HG03196 (cell line): Measurements from ENCODE around the gene ANKRD1.

Source experiments
- ATAC-seq: cut with Tn5 transposase; IDR thresholded peaks from one replicate; pipeline ENCODE4 v1.9.1; 2021; ENCODE audit not compliant: unreplicated experiment

The ANKRD1 gene

GRCh38 chr10:90936276-90936659 is 15.4 kb upstream of the ANKRD1 start:
- no peak for ATAC-seq

- no peak for ATAC-seq
Observed at GRCh38 chr10:90935581-90936275, 14.8 kb upstream of the ANKRD1 start.

GRCh38 chr10:90930971-90931871 is 10.3 kb upstream of the ANKRD1 start:
- no peak for ATAC-seq

GRCh38 chr10:90930070-90930837 is 9.4 kb upstream of the ANKRD1 start:
- no peak for ATAC-seq

GRCh38 chr10:90929179-90929578 is 8.3 kb upstream of the ANKRD1 start:
- no peak for ATAC-seq

- ATAC-seq = no peak
Observed at GRCh38 chr10:90927293-90927692, 6.4 kb upstream of the ANKRD1 start.

- no peak for ATAC-seq
Observed at GRCh38 chr10:90925079-90926029, 4.5 kb upstream of the ANKRD1 start.

- no peak for ATAC-seq
Observed at GRCh38 chr10:90924552-90924951, 3.7 kb upstream of the ANKRD1 start.

- no peak for ATAC-seq
Observed at GRCh38 chr10:90923111-90923731, 2.3 kb upstream of the ANKRD1 start.

- no peak for ATAC-seq
Observed at GRCh38 chr10:90921906-90922305, 1.0 kb upstream of the ANKRD1 start.

- no peak for ATAC-seq
Observed at GRCh38 chr10:90919683-90920574, 958 bp downstream of the ANKRD1 start.

GRCh38 chr10:90917968-90918318 is 2.9 kb downstream of the ANKRD1 start:
- no peak for ATAC-seq

GRCh38 chr10:90917238-90917967 is 3.5 kb downstream of the ANKRD1 start:
- no peak for ATAC-seq

GRCh38 chr10:90916392-90917237 is 4.3 kb downstream of the ANKRD1 start:
- ATAC-seq = no peak

GRCh38 chr10:90915766-90916075 is 5.2 kb downstream of the ANKRD1 start:
- ATAC-seq = no peak

- no peak for ATAC-seq
Observed at GRCh38 chr10:90914992-90915765, 5.7 kb downstream of the ANKRD1 start.
